Small intestine (tissue), 7 donors: Measurements from ENCODE around the gene PDP2. TPM values are rescaled to one million over a fixed set of nuclear protein-coding genes. Genes with fewer than 3 reads are reported as not detected.
A peak's percentile ranks its signal among the peaks of the same experiment; 100 is the strongest.

Experiments used
- DNase-seq, 2 donors: peaks; one replicate each; pipeline versions ENCODE4 v3.0.0 to v3.0.0-alpha.2; 2013
- FAIRE-seq: peaks from 2 replicates; lab custom pipeline; 2012; peaks lifted over from hg19 to GRCh38; lab: Jason Lieb, UNC
- H3K27ac ChIP-seq, 3 donors: one replicate each; pipeline ENCODE4 v1.5.1; 2013; ENCODE audit warnings: low read length in 2 of 3, mild to moderate bottlenecking in 2 of 3, control low read depth in 1 of 3, inconsistent platforms in 1 of 3, low read depth in 1 of 3, moderate library complexity in 1 of 3
- H3K27me3 ChIP-seq, 3 donors: one replicate each; pipeline ENCODE4 v1.6.1; 2013; ENCODE audit warnings: low read length in 3 of 3, inconsistent platforms in 1 of 3; ENCODE audit not compliant: control insufficient read depth in 3 of 3, insufficient read depth in 3 of 3
- H3K36me3 ChIP-seq, 3 donors: one replicate each; pipeline ENCODE4 v1.6.1; 2013; ENCODE audit warnings: low read length in 3 of 3, inconsistent platforms in 1 of 3, low read depth in 1 of 3, mild to moderate bottlenecking in 1 of 3, moderate library complexity in 1 of 3; ENCODE audit not compliant: control insufficient read depth in 3 of 3, insufficient read depth in 2 of 3
- H3K4me1 ChIP-seq, 3 donors: one replicate each; pipeline ENCODE4 v1.6.1; 2013; ENCODE audit warnings: low read length in 2 of 3, inconsistent platforms in 1 of 3, low read depth in 1 of 3, mild to moderate bottlenecking in 1 of 3, moderate library complexity in 1 of 3; ENCODE audit not compliant: control insufficient read depth in 3 of 3, insufficient read depth in 2 of 3
- H3K4me3 ChIP-seq, 3 donors: one replicate each; pipeline ENCODE4 v1.5.1; 2013; ENCODE audit warnings: low read length in 3 of 3, control low read depth in 1 of 3, inconsistent platforms in 1 of 3, low read depth in 1 of 3, mild to moderate bottlenecking in 1 of 3, moderate library complexity in 1 of 3
- H3K9me3 ChIP-seq, 2 donors: one replicate each; pipeline ENCODE4 v1.6.1; 2013; ENCODE audit warnings: low read depth in 1 of 2, low read length in 1 of 2; ENCODE audit not compliant: control insufficient read depth in 2 of 2, insufficient read depth in 1 of 2
- WGBS, 3 donors: extraction: QIAGEN DNeasy Blood & Tissue Kit; methylation state at CpG; one replicate each; pipeline ENCODE4 v1.1.7; 2013; 5-methylcytosine and 5-hydroxymethylcytosine counted together
- polyA plus RNA-seq, 4 donors: library from polyadenylated mRNA; stranded (reverse) in 3 of 4; unstranded in 1 of 4; fragments of 200-250 nt in 3 of 4; fragments of 120-200 nt in 1 of 4; gene quantifications; one replicate each; pipeline versions ENCODE4 v1.2.1 to v1.2.3, GENCODE V29; 2013
- donor health status: healthy with polysubstance abuse.
- donor health status: control.
- donor health status: control.
- donor health status: Bipolar disorder and iron deficiency.
- donor health status: healthy.

PDP2 gene
- polyA plus RNA-seq, 4 donors = 1.6 to 11.2 (median 4.3) TPM

GRCh38 chr16:66911112-66911511 is 30.8 kb downstream of the PDP2 start:
- peaks cover 0 to 2% (median 0%) of the 10 kb centered on the region in 3 donors for H3K36me3 ChIP-seq
- no peak for FAIRE-seq
- no peak overlapping the region for H3K4me3 ChIP-seq
- no peaks in the 10 kb centered on the region for H3K9me3 ChIP-seq
- H3K4me1 ChIP-seq = peaks cover 0 to 13% (median 0%) of the 10 kb centered on the region in 3 donors
- H3K27ac ChIP-seq = no peak overlapping the region
- no peaks in the 10 kb centered on the region for H3K27me3 ChIP-seq
- DNase-seq = no peak
- WGBS, 3 donors = 53 to 80% (median 77%) methylated on average over 5 of the region's 5 CpGs

GRCh38 chr16:66911801-66912200 is 31.5 kb downstream of the PDP2 start:
- Histone ChIP-seq H3K9me3 (no peaks in the 10 kb centered on the region), H3K27me3 (no peaks in the 10 kb centered on the region), H3K4me1 (peaks cover 0 to 9% (median 0%) of the 10 kb centered on the region in 3 donors), H3K4me3 (no peak overlapping the region), H3K27ac (no peak overlapping the region), H3K36me3 (peaks cover 0 to 2% (median 0%) of the 10 kb centered on the region in 3 donors)
- 86 to 96% (median 95%) methylated on average over 8 of the region's 8 CpGs for WGBS, 3 donors
- FAIRE-seq = no peak
- DNase-seq = no peak

- H3K4me3 ChIP-seq = no peak overlapping the region
- H3K9me3 ChIP-seq = no peaks in the 10 kb centered on the region
- DNase-seq (no peak), FAIRE-seq (no peak)
- peaks cover 0 to 3% (median under 1%) of the 10 kb centered on the region in 3 donors for H3K4me1 ChIP-seq
- H3K27ac ChIP-seq = no peak overlapping the region
- H3K36me3 ChIP-seq = peaks cover 0 to 2% (median 0%) of the 10 kb centered on the region in 3 donors
- H3K27me3 ChIP-seq = no peaks in the 10 kb centered on the region
- 53 to 75% (median 69%) methylated on average over 10 of the region's 10 CpGs for whole genome bisulfite sequencing, 3 donors
Observed at GRCh38 chr16:66913081-66913480, 32.8 kb downstream of the PDP2 start.

- Histone ChIP-seq H3K9me3 (no peaks in the 10 kb centered on the region), H3K36me3 (peaks cover 0 to 2% (median 0%) of the 10 kb centered on the region in 3 donors), H3K4me3 (no peak overlapping the region), H3K27ac (no peak overlapping the region), H3K27me3 (no peaks in the 10 kb centered on the region), H3K4me1 (peaks cover 0 to 6% (median 4%) of the 10 kb centered on the region in 3 donors)
- no peak for FAIRE-seq
- WGBS, 3 donors = 69 to 81% (median 76%) methylated on average over 4 of the region's 4 CpGs
- DNase-seq = no peak
Observed at GRCh38 chr16:66913711-66914110, 33.4 kb downstream of the PDP2 start.

GRCh38 chr16:66914541-66914940 is 34.2 kb downstream of the PDP2 start:
- Histone ChIP-seq H3K27me3 (peaks cover 0 to 2% (median 0%) of the 10 kb centered on the region in 3 donors), H3K4me3 (no peak overlapping the region), H3K27ac (no peak overlapping the region), H3K9me3 (no peaks in the 10 kb centered on the region), H3K36me3 (peaks cover 0 to 2% (median 0%) of the 10 kb centered on the region in 3 donors), H3K4me1 (peaks cover 0 to 15% (median 4%) of the 10 kb centered on the region in 3 donors)
- DNase-seq (no peak), FAIRE-seq (no peak)
- WGBS, 3 donors = 97 to 98% (median 97%) methylated on average over 7 of the region's 7 CpGs

GRCh38 chr16:66915041-66915440 is 34.7 kb downstream of the PDP2 start:
- Histone ChIP-seq H3K27me3 (peaks cover 0 to 2% (median 0%) of the 10 kb centered on the region in 3 donors), H3K36me3 (peaks cover 0 to 2% (median 0%) of the 10 kb centered on the region in 3 donors), H3K4me3 (no peak overlapping the region), H3K4me1 (peaks cover 0 to 19% (median 4%) of the 10 kb centered on the region in 3 donors), H3K27ac (no peak overlapping the region), H3K9me3 (no peaks in the 10 kb centered on the region)
- FAIRE-seq (no peak), DNase-seq (no peak)
- 60 to 89% (median 74%) methylated on average over 7 of the region's 7 CpGs for WGBS, 3 donors

GRCh38 chr16:66916518-66916917 is 36.2 kb downstream of the PDP2 start:
- no peak for DNase-seq
- H3K9me3 ChIP-seq = no peaks in the 10 kb centered on the region
- no peak overlapping the region for H3K27ac ChIP-seq
- peaks cover 0 to 22% (median 4%) of the 10 kb centered on the region in 3 donors for H3K4me1 ChIP-seq
- H3K27me3 ChIP-seq = peaks cover 0 to 2% (median 0%) of the 10 kb centered on the region in 3 donors
- 86 to 91% (median 88%) methylated on average over 6 of the region's 6 CpGs for WGBS, 3 donors
- no peak for FAIRE-seq
- H3K36me3 ChIP-seq = peaks cover 0 to 2% (median 0%) of the 10 kb centered on the region in 3 donors
- H3K4me3 ChIP-seq = no peak overlapping the region

GRCh38 chr16:66917741-66918140 is 37.4 kb downstream of the PDP2 start:
- 58 to 79% (median 60%) methylated on average over 9 of the region's 9 CpGs for WGBS, 3 donors
- H3K27ac ChIP-seq = no peak overlapping the region
- peaks cover 0 to 2% (median 0%) of the 10 kb centered on the region in 3 donors for H3K27me3 ChIP-seq
- H3K36me3 ChIP-seq = no peaks in the 10 kb centered on the region
- no peak overlapping the region for H3K4me3 ChIP-seq
- DNase-seq (no peak), FAIRE-seq (no peak)
- no peaks in the 10 kb centered on the region for H3K9me3 ChIP-seq
- peaks cover 0 to 25% (median 4%) of the 10 kb centered on the region in 3 donors for H3K4me1 ChIP-seq

GRCh38 chr16:66918355-66918754 is 38.0 kb downstream of the PDP2 start:
- H3K27me3 ChIP-seq = peaks cover 0 to 2% (median 0%) of the 10 kb centered on the region in 3 donors
- H3K9me3 ChIP-seq = no peaks in the 10 kb centered on the region
- WGBS, 3 donors = 81 to 91% (median 87%) methylated on average over 6 of the region's 6 CpGs
- H3K36me3 ChIP-seq = no peaks in the 10 kb centered on the region
- FAIRE-seq (no peak), DNase-seq (no peak)
- peaks cover 0 to 25% (median 4%) of the 10 kb centered on the region in 3 donors for H3K4me1 ChIP-seq
- H3K4me3 ChIP-seq = no peak overlapping the region
- peak overlapping the region in 1 of 3 donors; percentile 25 for H3K27ac ChIP-seq
